Measurements from ENCODE around the gene EDC3. TPM values are rescaled to one million over a fixed set of nuclear protein-coding genes. Genes with fewer than 3 reads are reported as not detected.
"Not testable (repeated sequence)": the region's sequence is repeated elsewhere in the genome, so short reads cannot be mapped to it uniquely, and the experiment has no call there.

Gene EDC3
- total RNA-seq (2014; rRNA removed; shearing (Covaris generic); ENCODE audit: low replicate concordance), result 14.7 and 19.9 TPM in 2 replicates

GRCh38 chr15:74695597-74696397, at the start of gene EDC3:
TSS of gene EDC3 (minus strand) at chr15:74696024. CDS start at chr15:74675124, 20,900 bp downstream.
- H3K4me1 ChIP-seq (ENCODE audit: low read length), result peaks cover 24% of the 10 kb centered on the region
- H3K9me2 ChIP-seq (replicated peaks; ENCODE audit: insufficient read depth, low read length), result no peaks in the 10 kb centered on the region
- H2AFZ ChIP-seq (ENCODE audit: low read length), result peak within 1 kb of the TSS; percentile 96
- peak within 1 kb of the TSS; percentile 61 for H3K27ac ChIP-seq (ENCODE audit: low read length)
- peak within 1 kb of the TSS; percentile 93 for H3K9ac ChIP-seq (ENCODE audit: low read length)
- H3K79me2 ChIP-seq (ENCODE audit: low read length), result peaks cover 52% of the 10 kb centered on the region
- no peaks in the 10 kb centered on the region for H3K36me3 ChIP-seq (ENCODE audit: insufficient read depth, low read length)
- peak; percentile 96 for DNase-seq
- no peaks in the 10 kb centered on the region for H3K27me3 ChIP-seq (ENCODE audit: low read length)
- H3K9me3 ChIP-seq (ENCODE audit: low read length), result no peaks in the 10 kb centered on the region
- H3K4me2 ChIP-seq (ENCODE audit: low read depth, low read length, poor library complexity, severe bottlenecking), result peak within 1 kb of the TSS; percentile 99
- peak within 1 kb of the TSS; percentile 86 for H3K4me3 ChIP-seq (ENCODE audit: low read length)
- H4K20me1 ChIP-seq (ENCODE audit: insufficient read depth, low read depth, low read length), result no peaks in the 10 kb centered on the region

- H3K27ac ChIP-seq (ENCODE audit: low read length), result no peak overlapping the region
- no peak overlapping the region for H2AFZ ChIP-seq (ENCODE audit: low read length)
- peaks cover 7% of the 10 kb centered on the region for H3K4me1 ChIP-seq (ENCODE audit: low read length)
- H3K9me3 ChIP-seq (ENCODE audit: low read length), result no peaks in the 10 kb centered on the region
- H4K20me1 ChIP-seq (ENCODE audit: insufficient read depth, low read depth, low read length), result no peaks in the 10 kb centered on the region
- H3K9me2 ChIP-seq (replicated peaks; ENCODE audit: insufficient read depth, low read length), result no peaks in the 10 kb centered on the region
- H3K36me3 ChIP-seq (ENCODE audit: insufficient read depth, low read length), result no peaks in the 10 kb centered on the region
- no peak overlapping the region for H3K4me2 ChIP-seq (ENCODE audit: low read depth, low read length, poor library complexity, severe bottlenecking)
- DNase-seq, result peak; percentile 71
- no peaks in the 10 kb centered on the region for H3K27me3 ChIP-seq (ENCODE audit: low read length)
- H3K9ac ChIP-seq (ENCODE audit: low read length), result no peak overlapping the region
- no peak overlapping the region for H3K4me3 ChIP-seq (ENCODE audit: low read length)
- no peaks in the 10 kb centered on the region for H3K79me2 ChIP-seq (ENCODE audit: low read length)
Measured at GRCh38 chr15:74742422-74742821, 46.6 kb upstream of the EDC3 start.

- H3K27ac ChIP-seq (ENCODE audit: low read length); H3K9me2 ChIP-seq (replicated peaks; ENCODE audit: insufficient read depth, low read length); H3K36me3 ChIP-seq (ENCODE audit: insufficient read depth, low read length); H3K4me2 ChIP-seq (ENCODE audit: low read depth, low read length, poor library complexity, severe bottlenecking); H3K9me3 ChIP-seq (ENCODE audit: low read length); H2AFZ ChIP-seq (ENCODE audit: low read length); H3K79me2 ChIP-seq (ENCODE audit: low read length); H3K4me3 ChIP-seq (ENCODE audit: low read length); DNase-seq; H3K9ac ChIP-seq (ENCODE audit: low read length); H3K27me3 ChIP-seq (ENCODE audit: low read length); H4K20me1 ChIP-seq (ENCODE audit: insufficient read depth, low read depth, low read length); H3K4me1 ChIP-seq (ENCODE audit: low read length): not testable (repeated sequence)
Measured at GRCh38 chr15:74738239-74738638, 42.4 kb upstream of the EDC3 start.

- Histone ChIP-seq H3K27me3 (ENCODE audit: low read length) (no peaks in the 10 kb centered on the region), H3K9ac (ENCODE audit: low read length) (no peak overlapping the region), H3K36me3 (ENCODE audit: insufficient read depth, low read length) (no peaks in the 10 kb centered on the region), H3K9me3 (ENCODE audit: low read length) (no peaks in the 10 kb centered on the region), H3K4me3 (ENCODE audit: low read length) (no peak overlapping the region), H3K9me2 (replicated peaks; ENCODE audit: insufficient read depth, low read length) (no peaks in the 10 kb centered on the region), H3K27ac (ENCODE audit: low read length) (no peak overlapping the region), H3K4me1 (ENCODE audit: low read length) (no peaks in the 10 kb centered on the region), H4K20me1 (ENCODE audit: insufficient read depth, low read depth, low read length) (no peaks in the 10 kb centered on the region), H3K79me2 (ENCODE audit: low read length) (no peaks in the 10 kb centered on the region), H3K4me2 (ENCODE audit: low read depth, low read length, poor library complexity, severe bottlenecking) (no peak overlapping the region), H2AFZ (ENCODE audit: low read length) (no peak overlapping the region)
- DNase-seq, result no peak
Measured at GRCh38 chr15:74735305-74735704, 39.5 kb upstream of the EDC3 start.

- H3K9ac ChIP-seq (ENCODE audit: low read length), result no peak overlapping the region
- H3K4me2 ChIP-seq (ENCODE audit: low read depth, low read length, poor library complexity, severe bottlenecking), result no peak overlapping the region
- no peaks in the 10 kb centered on the region for H3K4me1 ChIP-seq (ENCODE audit: low read length)
- H2AFZ ChIP-seq (ENCODE audit: low read length), result no peak overlapping the region
- no peak for DNase-seq
- H3K27me3 ChIP-seq (ENCODE audit: low read length), result no peaks in the 10 kb centered on the region
- H4K20me1 ChIP-seq (ENCODE audit: insufficient read depth, low read depth, low read length), result no peaks in the 10 kb centered on the region
- no peak overlapping the region for H3K27ac ChIP-seq (ENCODE audit: low read length)
- H3K36me3 ChIP-seq (ENCODE audit: insufficient read depth, low read length), result no peaks in the 10 kb centered on the region
- no peaks in the 10 kb centered on the region for H3K79me2 ChIP-seq (ENCODE audit: low read length)
- H3K4me3 ChIP-seq (ENCODE audit: low read length), result no peak overlapping the region
- H3K9me3 ChIP-seq (ENCODE audit: low read length), result no peaks in the 10 kb centered on the region
- no peaks in the 10 kb centered on the region for H3K9me2 ChIP-seq (replicated peaks; ENCODE audit: insufficient read depth, low read length)
Measured at GRCh38 chr15:74733269-74733668, 37.4 kb upstream of the EDC3 start.

- no peak overlapping the region for H3K9ac ChIP-seq (ENCODE audit: low read length)
- H3K36me3 ChIP-seq (ENCODE audit: insufficient read depth, low read length), result no peaks in the 10 kb centered on the region
- no peak overlapping the region for H3K27ac ChIP-seq (ENCODE audit: low read length)
- H3K4me2 ChIP-seq (ENCODE audit: low read depth, low read length, poor library complexity, severe bottlenecking), result no peak overlapping the region
- no peak for DNase-seq
- no peak overlapping the region for H3K4me3 ChIP-seq (ENCODE audit: low read length)
- no peaks in the 10 kb centered on the region for H3K27me3 ChIP-seq (ENCODE audit: low read length)
- H3K79me2 ChIP-seq (ENCODE audit: low read length), result no peaks in the 10 kb centered on the region
- no peaks in the 10 kb centered on the region for H3K4me1 ChIP-seq (ENCODE audit: low read length)
- H3K9me3 ChIP-seq (ENCODE audit: low read length), result no peaks in the 10 kb centered on the region
- H3K9me2 ChIP-seq (replicated peaks; ENCODE audit: insufficient read depth, low read length), result no peaks in the 10 kb centered on the region
- H2AFZ ChIP-seq (ENCODE audit: low read length), result no peak overlapping the region
- no peaks in the 10 kb centered on the region for H4K20me1 ChIP-seq (ENCODE audit: insufficient read depth, low read depth, low read length)
Measured at GRCh38 chr15:74732846-74733245, 37.0 kb upstream of the EDC3 start.

- H3K4me3 ChIP-seq (ENCODE audit: low read length), result no peak overlapping the region
- H3K4me1 ChIP-seq (ENCODE audit: low read length), result no peaks in the 10 kb centered on the region
- H3K9me3 ChIP-seq (ENCODE audit: low read length), result no peaks in the 10 kb centered on the region
- no peak overlapping the region for H3K27ac ChIP-seq (ENCODE audit: low read length)
- H3K9ac ChIP-seq (ENCODE audit: low read length), result no peak overlapping the region
- H4K20me1 ChIP-seq (ENCODE audit: insufficient read depth, low read depth, low read length), result no peaks in the 10 kb centered on the region
- no peaks in the 10 kb centered on the region for H3K9me2 ChIP-seq (replicated peaks; ENCODE audit: insufficient read depth, low read length)
- H3K36me3 ChIP-seq (ENCODE audit: insufficient read depth, low read length), result no peaks in the 10 kb centered on the region
- H3K27me3 ChIP-seq (ENCODE audit: low read length), result no peaks in the 10 kb centered on the region
- H2AFZ ChIP-seq (ENCODE audit: low read length), result no peak overlapping the region
- no peaks in the 10 kb centered on the region for H3K79me2 ChIP-seq (ENCODE audit: low read length)
- no peak for DNase-seq
- H3K4me2 ChIP-seq (ENCODE audit: low read depth, low read length, poor library complexity, severe bottlenecking), result no peak overlapping the region
Measured at GRCh38 chr15:74730619-74731316, 34.9 kb upstream of the EDC3 start.

GRCh38 chr15:74729372-74729771, 33.5 kb upstream of the EDC3 start:
- H3K27me3 ChIP-seq (ENCODE audit: low read length); H2AFZ ChIP-seq (ENCODE audit: low read length); H3K9me2 ChIP-seq (replicated peaks; ENCODE audit: insufficient read depth, low read length); H3K4me2 ChIP-seq (ENCODE audit: low read depth, low read length, poor library complexity, severe bottlenecking); H3K36me3 ChIP-seq (ENCODE audit: insufficient read depth, low read length); H3K27ac ChIP-seq (ENCODE audit: low read length); DNase-seq; H3K9ac ChIP-seq (ENCODE audit: low read length); H4K20me1 ChIP-seq (ENCODE audit: insufficient read depth, low read depth, low read length); H3K79me2 ChIP-seq (ENCODE audit: low read length); H3K4me3 ChIP-seq (ENCODE audit: low read length); H3K4me1 ChIP-seq (ENCODE audit: low read length); H3K9me3 ChIP-seq (ENCODE audit: low read length): not testable (repeated sequence)
